Glutamatergic neuron (in vitro differentiated cells): ENCODE results near the gene TMEM31. TPM values are rescaled to one million over a fixed set of nuclear protein-coding genes. Genes with fewer than 3 reads are reported as not detected.

Experiments
- DNase-seq: peaks from one replicate; pipeline ENCODE4 v3.0.0; 2022
- H3K27ac Mint-ChIP-seq: one replicate; pipeline ENCODE4 v1.8.0; 2020; ENCODE audit warnings: mild to moderate bottlenecking, mixed read lengths, inconsistent platforms; ENCODE audit not compliant: unreplicated experiment
- H3K27me3 Mint-ChIP-seq: one replicate; pipeline ENCODE4 v1.8.0; 2020; ENCODE audit warnings: mild to moderate bottlenecking, moderate library complexity, mixed read lengths, inconsistent platforms; ENCODE audit not compliant: unreplicated experiment
- H3K36me3 Mint-ChIP-seq: one replicate; pipeline ENCODE4 v1.8.0; 2020; ENCODE audit warnings: mild to moderate bottlenecking, mixed read lengths, inconsistent platforms; ENCODE audit not compliant: unreplicated experiment
- H3K4me1 Mint-ChIP-seq: one replicate; pipeline ENCODE4 v1.8.0; 2020; ENCODE audit warnings: mild to moderate bottlenecking, low read depth, mixed read lengths, inconsistent platforms; ENCODE audit not compliant: unreplicated experiment
- H3K4me3 Mint-ChIP-seq: one replicate; pipeline ENCODE4 v1.8.0; 2020; ENCODE audit warnings: mild to moderate bottlenecking, mixed read lengths, inconsistent platforms; ENCODE audit not compliant: unreplicated experiment
- H3K9me3 Mint-ChIP-seq: one replicate; pipeline ENCODE4 v1.8.0; 2020; ENCODE audit warnings: mild to moderate bottlenecking, moderate library complexity, mixed read lengths, inconsistent platforms; ENCODE audit not compliant: unreplicated experiment
- CTCF ChIP-seq: fragments of 200-600 bp; sonication (generic); IDR thresholded peaks from one replicate; pipeline ENCODE4 v1.5.0; 2021; ENCODE audit not compliant: partially characterized antibody, unreplicated experiment
- total RNA-seq: library from RNA; stranded (reverse); fragmentation: NEBNext Ultra II Directional; extraction: Animal tissue kit (Norgen Biotek cat#: 25700); gene quantifications from one replicate; pipeline ENCODE4 v1.2.1, GENCODE V29; 2021; ENCODE audit not compliant: unreplicated experiment

The TMEM31 gene
- total RNA-seq, 1 donor from 2014 or later: not detected

- Mint-ChIP-seq H3K9me3 (no peaks in the 10 kb centered on the region), H3K27ac (no peak overlapping the region), H3K4me1 (no peaks in the 10 kb centered on the region), H3K4me3 (no peak overlapping the region), H3K36me3 (no peaks in the 10 kb centered on the region), H3K27me3 (peaks cover 2% of the 10 kb centered on the region)
- DNase-seq: no peak
- no peak for TF ChIP-seq CTCF
These were observed 7.4 kb downstream of the TMEM31 start for GRCh38 chrX:103718120-103718519.

- no peaks in the 10 kb centered on the region for H3K36me3 Mint-ChIP-seq
- no peak overlapping the region for H3K27ac Mint-ChIP-seq
- no peaks in the 10 kb centered on the region for H3K4me1 Mint-ChIP-seq
- peaks cover 2% of the 10 kb centered on the region for H3K9me3 Mint-ChIP-seq
- H3K27me3 Mint-ChIP-seq: peaks cover 2% of the 10 kb centered on the region
- DNase-seq: no peak
- H3K4me3 Mint-ChIP-seq: no peak overlapping the region
- TF ChIP-seq CTCF: no peak
These were observed 11.8 kb downstream of the TMEM31 start for GRCh38 chrX:103722505-103722904.

GRCh38 chrX:103726477-103726876 is 15.8 kb downstream of the TMEM31 start:
- Mint-ChIP-seq H3K27me3 (peaks cover 6% of the 10 kb centered on the region), H3K4me1 (peaks cover 16% of the 10 kb centered on the region), H3K4me3 (no peak overlapping the region)

GRCh38 chrX:103727115-103727514 is 16.4 kb downstream of the TMEM31 start:
- H3K4me1 Mint-ChIP-seq: peaks cover 20% of the 10 kb centered on the region
- H3K27me3 Mint-ChIP-seq: peaks cover 6% of the 10 kb centered on the region
- no peak overlapping the region for H3K27ac Mint-ChIP-seq
- H3K9me3 Mint-ChIP-seq: peaks cover 2% of the 10 kb centered on the region
- DNase-seq: no peak
- no peaks in the 10 kb centered on the region for H3K36me3 Mint-ChIP-seq
- H3K4me3 Mint-ChIP-seq: no peak overlapping the region
- TF ChIP-seq CTCF: no peak

More at GRCh38 chrX:103726477-103726876, 15.8 kb downstream of the TMEM31 start:
- Mint-ChIP-seq H3K27ac (peak overlapping the region; percentile 59), H3K9me3 (peaks cover 2% of the 10 kb centered on the region), H3K36me3 (no peaks in the 10 kb centered on the region)
- TF ChIP-seq CTCF: no peak
- DNase-seq: no peak

GRCh38 chrX:103729015-103729414 is 18.3 kb downstream of the TMEM31 start:
- Mint-ChIP-seq H3K4me1 (peaks cover 22% of the 10 kb centered on the region), H3K27ac (peak overlapping the region; percentile 100), H3K27me3 (peaks cover 6% of the 10 kb centered on the region), H3K4me3 (peak overlapping the region; percentile 83), H3K36me3 (no peaks in the 10 kb centered on the region), H3K9me3 (peaks cover 2% of the 10 kb centered on the region)
- no peak for TF ChIP-seq CTCF
- DNase-seq: no peak
